AG09319 (cell line): ENCODE measurements around the gene HES1.

Experiments
- DNase-seq: peaks from one replicate; pipeline ENCODE4 v3.0.0-alpha.2; 2010; ENCODE audit warnings: low read depth; ENCODE audit errors: extremely low read depth
- TF ChIP-seq, protein P1 (sequence below): IDR thresholded peaks from 2 replicates; pipeline ENCODE4 v1.5.1; 2011; ENCODE audit warnings: low read depth, mild to moderate bottlenecking, inconsistent platforms, low read length, moderate library complexity

The HES1 gene

DNA sequence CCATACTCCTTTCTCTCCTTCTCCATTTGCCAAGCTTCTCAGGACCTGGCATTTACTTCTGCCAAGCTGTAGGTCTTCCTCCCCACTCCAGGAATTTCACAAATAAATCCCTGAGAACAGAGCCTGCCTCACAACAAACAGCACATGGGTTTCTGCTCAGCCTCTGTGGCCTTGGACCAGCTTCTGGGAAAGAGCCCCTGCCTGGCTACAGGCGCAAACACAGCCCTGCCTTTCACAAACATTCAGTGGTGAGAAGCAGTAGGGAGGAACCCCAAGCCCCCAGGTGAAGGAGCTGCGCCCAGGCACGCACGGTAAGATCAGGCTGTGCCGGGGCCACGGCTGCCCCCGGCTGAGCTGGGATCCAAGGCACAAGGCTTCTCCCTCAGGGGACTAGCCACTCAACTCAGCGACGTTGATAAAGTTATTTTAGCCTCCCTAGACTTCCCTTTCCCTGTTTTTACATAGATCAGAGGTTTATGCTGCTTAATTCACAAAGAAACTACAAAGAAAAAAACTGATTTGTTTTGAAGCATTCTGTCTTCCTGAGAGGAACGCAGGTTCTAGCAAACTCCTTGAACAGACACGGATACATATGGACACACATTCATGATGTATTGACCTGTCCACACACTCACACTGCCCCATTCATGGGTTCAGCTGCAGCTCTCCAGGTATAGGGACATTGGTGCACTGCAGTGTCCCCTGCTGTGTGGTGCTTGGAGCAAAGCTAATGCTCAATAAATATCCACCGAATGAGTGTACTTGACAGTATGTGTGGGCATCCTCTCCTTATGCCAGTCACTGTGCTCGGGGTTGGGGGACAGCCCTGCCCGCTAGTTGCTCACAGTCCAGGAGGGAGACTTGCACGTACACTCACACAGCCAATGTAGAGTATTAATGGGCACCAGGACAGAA lies 25.4 kb downstream of the HES1 start:
- TF ChIP-seq, protein P1, sequence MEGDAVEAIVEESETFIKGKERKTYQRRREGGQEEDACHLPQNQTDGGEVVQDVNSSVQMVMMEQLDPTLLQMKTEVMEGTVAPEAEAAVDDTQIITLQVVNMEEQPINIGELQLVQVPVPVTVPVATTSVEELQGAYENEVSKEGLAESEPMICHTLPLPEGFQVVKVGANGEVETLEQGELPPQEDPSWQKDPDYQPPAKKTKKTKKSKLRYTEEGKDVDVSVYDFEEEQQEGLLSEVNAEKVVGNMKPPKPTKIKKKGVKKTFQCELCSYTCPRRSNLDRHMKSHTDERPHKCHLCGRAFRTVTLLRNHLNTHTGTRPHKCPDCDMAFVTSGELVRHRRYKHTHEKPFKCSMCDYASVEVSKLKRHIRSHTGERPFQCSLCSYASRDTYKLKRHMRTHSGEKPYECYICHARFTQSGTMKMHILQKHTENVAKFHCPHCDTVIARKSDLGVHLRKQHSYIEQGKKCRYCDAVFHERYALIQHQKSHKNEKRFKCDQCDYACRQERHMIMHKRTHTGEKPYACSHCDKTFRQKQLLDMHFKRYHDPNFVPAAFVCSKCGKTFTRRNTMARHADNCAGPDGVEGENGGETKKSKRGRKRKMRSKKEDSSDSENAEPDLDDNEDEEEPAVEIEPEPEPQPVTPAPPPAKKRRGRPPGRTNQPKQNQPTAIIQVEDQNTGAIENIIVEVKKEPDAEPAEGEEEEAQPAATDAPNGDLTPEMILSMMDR, result no peak
- DNase-seq, result no peak

DNA sequence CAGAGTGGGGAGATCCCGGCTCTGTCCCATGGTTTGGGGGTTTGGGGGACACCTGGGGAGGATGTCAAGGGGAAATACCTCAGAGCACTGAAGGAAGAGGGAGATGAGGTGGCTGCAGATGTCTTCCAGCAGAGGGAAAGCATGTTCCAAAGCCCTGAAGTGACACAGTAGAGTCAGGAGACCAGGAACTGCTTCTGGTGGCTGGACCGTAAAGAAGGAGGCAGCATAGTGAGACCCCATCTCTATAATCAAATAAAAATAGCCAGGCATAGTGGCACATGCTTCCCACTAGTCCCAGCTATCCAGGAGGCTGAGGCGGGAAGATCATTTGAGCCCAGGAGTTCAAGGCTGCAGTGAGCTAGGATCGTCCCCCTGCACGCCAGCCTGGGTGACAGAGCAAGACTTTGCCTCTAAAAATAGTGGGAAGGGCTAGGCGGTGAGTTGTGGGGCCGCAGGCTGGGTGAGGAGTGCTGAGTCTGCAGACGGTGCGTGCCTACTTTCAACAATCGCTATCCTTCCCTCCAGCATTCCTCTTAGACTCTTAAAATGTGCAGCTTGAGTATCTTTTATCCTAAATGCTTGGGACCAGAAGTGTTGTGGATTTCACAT lies 26.2 kb downstream of the HES1 start:
- TF ChIP-seq, protein P1, result no peak

DNA sequence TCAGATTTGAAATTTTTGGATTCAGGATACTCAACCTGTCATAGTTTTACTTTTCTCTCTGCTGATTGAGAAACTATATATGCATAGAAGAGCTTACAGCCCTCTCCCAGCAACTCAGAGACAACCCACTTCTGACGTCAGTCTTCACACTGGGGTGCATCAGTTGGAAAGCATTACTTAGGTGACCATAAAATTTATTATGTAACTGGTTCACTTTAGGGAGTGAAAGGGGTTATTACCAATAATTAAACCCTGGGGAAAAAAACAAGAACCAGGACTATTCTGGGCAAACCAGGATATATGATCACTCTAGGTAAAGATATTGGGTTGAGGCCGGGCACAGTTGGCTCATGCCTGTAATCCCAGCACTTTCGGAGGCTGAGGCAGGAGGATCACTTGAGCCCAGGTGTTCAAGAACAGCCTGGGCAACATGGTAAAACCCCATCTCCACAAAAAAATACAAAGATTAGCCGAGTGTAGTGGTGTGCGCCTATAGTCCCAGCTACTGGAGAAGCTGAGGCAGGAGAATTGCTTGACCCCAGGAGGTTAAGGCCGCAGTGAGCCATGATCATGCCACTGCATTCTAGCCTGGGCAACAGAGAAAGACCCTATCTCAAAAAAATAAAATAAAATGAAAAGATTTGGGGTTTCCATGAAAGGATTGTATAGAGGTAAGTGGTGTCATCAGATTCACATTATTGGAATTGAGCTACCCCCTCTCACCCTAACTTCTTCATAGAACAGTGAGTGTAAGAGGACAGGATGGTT lies 27.1 kb downstream of the HES1 start:
- TF ChIP-seq, protein P1, result no peak
- no peak for DNase-seq

More for the DNA sequence above, 26.2 kb downstream of the HES1 start:
- DNase-seq, result no peak

DNA sequence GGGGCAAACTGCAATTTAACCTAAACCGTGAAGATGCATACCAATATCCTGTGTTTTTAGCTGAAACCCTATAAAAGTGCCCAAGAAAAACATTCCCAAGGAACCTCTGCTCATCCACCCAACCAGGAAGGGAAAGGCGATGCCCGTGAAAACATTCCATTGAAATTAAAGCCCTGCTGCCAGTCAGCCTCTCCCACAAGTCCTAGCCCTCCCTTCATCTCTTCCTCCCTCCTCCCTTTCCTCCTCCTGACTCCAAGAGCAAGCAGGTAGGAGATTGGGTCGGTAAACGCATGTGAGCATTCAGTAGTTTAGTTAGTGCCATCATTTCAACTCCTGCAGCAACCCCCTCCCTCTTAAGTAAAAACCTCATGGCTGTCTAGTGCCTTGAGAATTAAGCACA lies 27.7 kb downstream of the HES1 start:
- TF ChIP-seq, protein P1, result no peak
- no peak for DNase-seq

DNA sequence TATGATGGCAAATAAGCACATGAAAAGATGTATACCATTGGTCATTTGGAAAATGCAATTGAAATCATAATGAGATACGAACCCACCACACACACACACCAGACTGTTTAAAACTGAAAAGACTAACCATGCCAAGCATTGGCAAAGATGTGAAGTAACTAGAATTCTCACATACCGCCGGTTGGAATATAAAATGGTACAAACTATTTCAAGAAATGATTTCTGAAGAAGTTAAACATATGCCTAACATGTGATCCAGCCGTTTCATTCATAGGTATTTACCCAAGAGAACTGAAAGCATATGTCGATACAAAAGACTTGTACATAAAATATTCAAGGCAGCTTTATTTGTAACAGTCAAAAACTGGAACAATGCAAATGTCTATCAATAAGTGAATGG lies 28.9 kb downstream of the HES1 start:
- DNase-seq, result no peak
- TF ChIP-seq, protein P1, result no peak

DNA sequence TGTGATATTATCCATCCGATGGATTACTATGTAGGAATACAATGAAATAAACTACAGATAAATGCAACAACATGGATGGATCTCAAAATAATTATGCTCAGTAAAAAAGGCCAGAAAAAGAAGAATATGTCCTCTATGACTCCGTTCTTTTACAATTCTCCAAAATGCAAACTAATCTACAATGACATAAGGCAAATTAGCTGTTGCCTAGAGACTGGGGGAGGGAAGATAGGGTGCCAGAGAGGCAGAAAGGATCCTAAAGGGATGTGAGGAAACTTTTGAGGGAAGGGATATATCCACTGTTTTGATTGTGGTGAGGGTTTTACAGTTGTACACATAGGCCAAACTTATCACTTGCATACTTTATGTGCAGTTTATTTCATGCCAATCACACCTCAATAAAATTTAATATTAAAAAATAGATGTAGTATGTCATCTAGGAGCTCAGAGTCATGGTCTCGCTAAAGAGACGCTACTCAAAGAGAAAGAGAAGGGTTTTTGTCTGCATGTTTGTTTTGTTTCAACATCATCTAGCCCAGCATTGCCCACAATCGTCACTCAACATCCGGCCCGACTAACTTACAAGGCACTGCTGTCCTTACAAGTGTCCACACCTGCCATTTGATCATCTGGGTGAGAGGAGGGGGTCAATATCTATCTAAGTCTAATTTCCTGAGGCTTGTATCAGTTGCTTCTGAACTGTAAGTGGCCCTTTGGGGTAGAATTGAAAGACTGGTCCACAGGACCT lies 29.5 kb downstream of the HES1 start:
- TF ChIP-seq, protein P1, result no peak
- no peak for DNase-seq
